OCI-LY3 (cell line): ENCODE data around the gene PLPPR4.

Source experiments
- H2AFZ ChIP-seq: fragments of 200-600, 300-600 bp; shearing (Covaris generic); 2 replicates; pipeline ENCODE4 v1.6.0; 2014; ENCODE audit warnings: antibody characterized with exemption, low read depth, low read length
- H3K27ac ChIP-seq: fragments of 200-600, 300-600 bp; sonication (generic); 2 replicates; pipeline ENCODE4 v1.5.1; 2014; ENCODE audit warnings: mild to moderate bottlenecking, low read length, moderate library complexity, mixed read lengths
- H3K27me3 ChIP-seq: fragments of 200-600, 300-600 bp; sonication (generic); 2 replicates; pipeline ENCODE4 v1.6.1; 2014; ENCODE audit warnings: low read depth, low read length, mixed read lengths
- H3K36me3 ChIP-seq: fragments of 200-600, 300-600 bp; sonication (generic); replicated peaks from 2 replicates; pipeline ENCODE3; 2014; ENCODE audit warnings: low read depth, low read length, mixed read lengths
- H3K4me1 ChIP-seq: fragments of 300-600, 200-600 bp; sonication (generic); 2 replicates; pipeline ENCODE4 v1.6.1; 2014; ENCODE audit warnings: low read length, mixed read lengths
- H3K4me2 ChIP-seq: fragments of 200-600, 300-600 bp; sonication (generic); 2 replicates; pipeline ENCODE4 v1.6.1; 2014; ENCODE audit warnings: low read length, mixed read lengths
- H3K4me3 ChIP-seq: fragments of 300-600, 200-600 bp; sonication (generic); 2 replicates; pipeline ENCODE4 v1.5.1; 2014; ENCODE audit warnings: antibody characterized with exemption, mild to moderate bottlenecking, low read length, moderate library complexity
- H3K79me2 ChIP-seq: fragments of 300-600, 200-600 bp; shearing (Covaris generic); 2 replicates; pipeline ENCODE4 v1.6.1; 2014; ENCODE audit warnings: mild to moderate bottlenecking, low read length, mixed read lengths
- H3K9ac ChIP-seq: fragments of 300-600, 200-600 bp; shearing (Covaris generic); 2 replicates; pipeline ENCODE4 v1.6.0; 2014; ENCODE audit warnings: mild to moderate bottlenecking, low read length, moderate library complexity
- H3K9me3 ChIP-seq: fragments of 200-600, 300-600 bp; shearing (Covaris generic); 2 replicates; pipeline ENCODE4 v1.6.1; 2014; ENCODE audit warnings: low read length, mixed read lengths; ENCODE audit not compliant: insufficient read depth
- H4K20me1 ChIP-seq: fragments of 200-600, 300-600 bp; sonication (generic); 2 replicates; pipeline ENCODE4 v1.6.1; 2016; ENCODE audit warnings: low read length, mixed read lengths; ENCODE audit not compliant: insufficient read depth
- CTCF ChIP-seq: fragments of 200-600, 300-600 bp; sonication (generic); IDR thresholded peaks from 2 replicates; pipeline ENCODE4 v1.5.1; 2014; ENCODE audit warnings: antibody characterized with exemption, low read length, low read depth
- EZH2phosphoT487 ChIP-seq: fragments of 200-600 bp; shearing (Covaris generic); IDR thresholded peaks from 2 replicates; pipeline ENCODE4 v1.6.1; 2018; ENCODE audit warnings: antibody characterized with exemption, mixed run types, low read depth

Gene PLPPR4

DNA sequence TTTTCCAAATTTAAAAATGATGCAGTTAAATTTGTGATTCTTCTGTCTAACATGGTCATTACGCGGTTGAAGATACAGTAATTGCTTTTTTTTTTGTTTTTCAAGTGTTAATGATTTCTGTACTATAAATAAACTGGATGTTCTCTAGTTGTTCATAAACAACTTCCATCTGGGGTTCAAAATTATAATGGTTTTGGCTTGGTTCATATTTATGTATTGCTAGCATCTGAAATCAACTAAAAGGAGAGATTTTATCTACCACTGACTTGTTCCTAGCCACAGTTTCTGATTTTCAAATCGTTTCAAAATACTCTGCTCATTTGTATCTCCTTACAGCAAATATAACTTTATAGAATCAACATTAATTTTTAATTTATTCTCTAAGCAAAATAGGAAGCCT, 35.2 kb upstream of the PLPPR4 start:
- H2AFZ ChIP-seq = no peak overlapping the region
- H3K9ac ChIP-seq = no peak overlapping the region
- peaks cover 25% of the 10 kb centered on the region for H3K4me1 ChIP-seq
- no peaks in the 10 kb centered on the region for H4K20me1 ChIP-seq
- H3K27ac ChIP-seq = no peak overlapping the region
- H3K9me3 ChIP-seq = no peaks in the 10 kb centered on the region
- peaks cover 21% of the 10 kb centered on the region for H3K27me3 ChIP-seq
- no peak overlapping the region for H3K4me3 ChIP-seq
- no peak for TF ChIP-seq CTCF
- no peak for TF ChIP-seq EZH2phosphoT487
- H3K79me2 ChIP-seq = no peaks in the 10 kb centered on the region
- no peaks in the 10 kb centered on the region for H3K36me3 ChIP-seq
- H3K4me2 ChIP-seq = no peak overlapping the region

GRCh38 chr1:99230695-99231094, 33.6 kb upstream of the PLPPR4 start:
- no peaks in the 10 kb centered on the region for H3K79me2 ChIP-seq
- no peaks in the 10 kb centered on the region for H4K20me1 ChIP-seq
- no peaks in the 10 kb centered on the region for H3K36me3 ChIP-seq
- H3K4me3 ChIP-seq = no peak overlapping the region
- H3K9me3 ChIP-seq = no peaks in the 10 kb centered on the region
- no peak overlapping the region for H3K9ac ChIP-seq
- H2AFZ ChIP-seq = no peak overlapping the region
- peaks cover 20% of the 10 kb centered on the region for H3K27me3 ChIP-seq
- no peak overlapping the region for H3K4me2 ChIP-seq
- no peak overlapping the region for H3K27ac ChIP-seq
- peaks cover 25% of the 10 kb centered on the region for H3K4me1 ChIP-seq
- TF ChIP-seq CTCF (no peak), EZH2phosphoT487 (no peak)

GRCh38 chr1:99232172-99232571, 32.1 kb upstream of the PLPPR4 start:
- TF ChIP-seq EZH2phosphoT487 (no peak), CTCF (no peak)
- Histone ChIP-seq H3K9ac (no peak overlapping the region), H3K27me3 (peaks cover 12% of the 10 kb centered on the region), H3K79me2 (no peaks in the 10 kb centered on the region), H3K9me3 (no peaks in the 10 kb centered on the region), H3K27ac (no peak overlapping the region), H3K36me3 (no peaks in the 10 kb centered on the region), H3K4me3 (no peak overlapping the region), H3K4me2 (no peak overlapping the region), H2AFZ (no peak overlapping the region), H3K4me1 (peaks cover 24% of the 10 kb centered on the region), H4K20me1 (no peaks in the 10 kb centered on the region)

DNA sequence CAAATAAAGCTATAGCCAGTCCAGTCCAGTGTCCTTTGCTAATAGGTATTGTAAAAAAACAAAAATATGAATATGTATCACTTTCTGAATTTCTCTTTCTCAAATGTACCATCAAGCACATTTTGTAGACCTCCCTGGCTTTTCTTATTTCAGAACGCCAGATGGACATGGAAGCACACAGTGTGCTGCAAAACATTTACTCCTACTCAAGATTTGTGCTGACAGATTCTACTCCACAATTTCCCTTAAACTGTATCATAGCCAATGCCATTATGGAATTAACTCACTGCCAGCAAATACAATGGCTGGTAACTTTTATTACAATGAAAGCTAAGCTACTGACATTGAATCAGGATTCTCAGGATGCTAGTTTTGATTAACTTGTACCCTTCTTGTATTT, 30.8 kb upstream of the PLPPR4 start:
- TF ChIP-seq CTCF (no peak), EZH2phosphoT487 (no peak)
- Histone ChIP-seq H3K79me2 (no peaks in the 10 kb centered on the region), H3K36me3 (no peaks in the 10 kb centered on the region), H3K9me3 (no peaks in the 10 kb centered on the region), H3K4me2 (no peak overlapping the region), H3K4me3 (no peak overlapping the region), H3K27ac (no peak overlapping the region), H2AFZ (no peak overlapping the region), H3K9ac (no peak overlapping the region), H3K27me3 (peaks cover 5% of the 10 kb centered on the region), H3K4me1 (peaks cover 11% of the 10 kb centered on the region), H4K20me1 (no peaks in the 10 kb centered on the region)
